Measurements from ENCODE around the gene TMEM63C.

TMEM63C gene

GRCh38 chr14:77238996-77239395 is 57.4 kb downstream of the TMEM63C start:
- Histone ChIP-seq H2BK12ac (ENCODE audit: low read length) (no peak overlapping the region), H3K4ac (ENCODE audit: low read depth, low read length) (no peak overlapping the region), H3K14ac (ENCODE audit: low read length) (no peak overlapping the region), H3K23ac (ENCODE audit: low read length) (no peak overlapping the region), H3K18ac (ENCODE audit: low read length) (no peak overlapping the region), H3K27ac (ENCODE audit: low read depth, low read length) (no peak overlapping the region), H3K4me1 (ENCODE audit: control insufficient read depth in 1 of 2, insufficient read depth in 2 of 2, low read length in 2 of 2) (no peaks in the 10 kb centered on the region), H2AK5ac (ENCODE audit: low read length) (no peak overlapping the region), H4K12ac (ENCODE audit: low read depth, low read length) (no peak overlapping the region), H2BK5ac (ENCODE audit: low read depth, low read length, poor library complexity) (no peak overlapping the region), H3K4me3 (ENCODE audit: low read depth, low read length) (no peak overlapping the region), H3K79me1 (ENCODE audit: low read length) (no peaks in the 10 kb centered on the region), H3K9ac (ENCODE audit: low read length) (no peak overlapping the region), H3K27me3 (ENCODE audit: insufficient read depth, low read length) (no peaks in the 10 kb centered on the region), H4K91ac (ENCODE audit: low read depth, low read length) (no peak overlapping the region), H3K9me3 (ENCODE audit: insufficient read depth, low read depth, low read length) (peaks cover 2% of the 10 kb centered on the region), H2AFZ (ENCODE audit: insufficient read depth, low read length, poor library complexity) (no peak overlapping the region), H3K36me3 (ENCODE audit: control insufficient read depth in 1 of 2, insufficient read depth in 2 of 2, low read length in 2 of 2) (no peaks in the 10 kb centered on the region), H3K79me2 (ENCODE audit: control insufficient read depth, insufficient read depth, low read length, poor library complexity) (no peaks in the 10 kb centered on the region), H3K4me2 (ENCODE audit: low read length) (no peak overlapping the region), H2BK120ac (ENCODE audit: insufficient read depth, low read length, poor library complexity) (no peak overlapping the region), H4K8ac (ENCODE audit: low read depth, low read length) (no peak overlapping the region)
- WGBS (ENCODE audit: extremely low coverage, insufficient coverage, insufficient read length), result no CpG with 5 or more reads among the region's 4 CpGs
- DNase-seq, result no peak

- Histone ChIP-seq H3K79me2 (ENCODE audit: control insufficient read depth, insufficient read depth, low read length, poor library complexity) (no peaks in the 10 kb centered on the region), H2AK5ac (ENCODE audit: low read length) (no peak overlapping the region), H2BK120ac (ENCODE audit: insufficient read depth, low read length, poor library complexity) (no peak overlapping the region), H4K8ac (ENCODE audit: low read depth, low read length) (no peak overlapping the region), H4K91ac (ENCODE audit: low read depth, low read length) (no peak overlapping the region), H3K79me1 (ENCODE audit: low read length) (no peaks in the 10 kb centered on the region), H3K27me3 (ENCODE audit: insufficient read depth, low read length) (no peaks in the 10 kb centered on the region), H2AFZ (ENCODE audit: insufficient read depth, low read length, poor library complexity) (no peak overlapping the region), H3K27ac (ENCODE audit: low read depth, low read length) (no peak overlapping the region), H3K4me2 (ENCODE audit: low read length) (no peak overlapping the region), H3K9ac (ENCODE audit: low read length) (no peak overlapping the region), H2BK5ac (ENCODE audit: low read depth, low read length, poor library complexity) (no peak overlapping the region), H3K9me3 (ENCODE audit: insufficient read depth, low read depth, low read length) (peaks cover 2% of the 10 kb centered on the region), H3K23ac (ENCODE audit: low read length) (no peak overlapping the region), H2BK12ac (ENCODE audit: low read length) (no peak overlapping the region), H3K14ac (ENCODE audit: low read length) (no peak overlapping the region), H3K4me3 (ENCODE audit: low read depth, low read length) (no peak overlapping the region), H4K12ac (ENCODE audit: low read depth, low read length) (no peak overlapping the region), H3K4ac (ENCODE audit: low read depth, low read length) (no peak overlapping the region), H3K4me1 (ENCODE audit: control insufficient read depth in 1 of 2, insufficient read depth in 2 of 2, low read length in 2 of 2) (no peaks in the 10 kb centered on the region), H3K36me3 (ENCODE audit: control insufficient read depth in 1 of 2, insufficient read depth in 2 of 2, low read length in 2 of 2) (no peaks in the 10 kb centered on the region), H3K18ac (ENCODE audit: low read length) (no peak overlapping the region)
- no peak for DNase-seq
- no CpG with 5 or more reads among the region's 16 CpGs for WGBS (ENCODE audit: extremely low coverage, insufficient coverage, insufficient read length)
Measured at GRCh38 chr14:77239412-77239811, 57.8 kb downstream of the TMEM63C start.

GRCh38 chr14:77240336-77240915 is 58.8 kb downstream of the TMEM63C start:
- Histone ChIP-seq H3K79me1 (ENCODE audit: low read length) (no peaks in the 10 kb centered on the region), H2AK5ac (ENCODE audit: low read length) (no peak overlapping the region), H3K9ac (ENCODE audit: low read length) (no peak overlapping the region), H2BK12ac (ENCODE audit: low read length) (no peak overlapping the region), H4K91ac (ENCODE audit: low read depth, low read length) (no peak overlapping the region), H3K79me2 (ENCODE audit: control insufficient read depth, insufficient read depth, low read length, poor library complexity) (no peaks in the 10 kb centered on the region), H2BK5ac (ENCODE audit: low read depth, low read length, poor library complexity) (no peak overlapping the region), H3K4ac (ENCODE audit: low read depth, low read length) (no peak overlapping the region), H3K4me2 (ENCODE audit: low read length) (no peak overlapping the region), H2BK120ac (ENCODE audit: insufficient read depth, low read length, poor library complexity) (no peak overlapping the region), H4K8ac (ENCODE audit: low read depth, low read length) (no peak overlapping the region), H4K12ac (ENCODE audit: low read depth, low read length) (no peak overlapping the region), H3K27ac (ENCODE audit: low read depth, low read length) (no peak overlapping the region), H3K23ac (ENCODE audit: low read length) (no peak overlapping the region), H3K4me1 (ENCODE audit: control insufficient read depth in 1 of 2, insufficient read depth in 2 of 2, low read length in 2 of 2) (no peaks in the 10 kb centered on the region), H3K36me3 (ENCODE audit: control insufficient read depth in 1 of 2, insufficient read depth in 2 of 2, low read length in 2 of 2) (no peaks in the 10 kb centered on the region), H3K18ac (ENCODE audit: low read length) (no peak overlapping the region), H3K27me3 (ENCODE audit: insufficient read depth, low read length) (no peaks in the 10 kb centered on the region), H3K9me3 (ENCODE audit: insufficient read depth, low read depth, low read length) (peaks cover 2% of the 10 kb centered on the region), H3K4me3 (ENCODE audit: low read depth, low read length) (no peak overlapping the region), H3K14ac (ENCODE audit: low read length) (no peak overlapping the region), H2AFZ (ENCODE audit: insufficient read depth, low read length, poor library complexity) (no peak overlapping the region)
- DNase-seq, result no peak
- WGBS (ENCODE audit: extremely low coverage, insufficient coverage, insufficient read length), result no CpG with 5 or more reads among the region's 15 CpGs

- no CpG with 5 or more reads among the region's 2 CpGs for WGBS (ENCODE audit: extremely low coverage, insufficient coverage, insufficient read length)
- H3K18ac ChIP-seq (ENCODE audit: low read length), result no peak overlapping the region
- no peaks in the 10 kb centered on the region for H3K36me3 ChIP-seq (ENCODE audit: control insufficient read depth in 1 of 2, insufficient read depth in 2 of 2, low read length in 2 of 2)
Measured at GRCh38 chr14:77241955-77242354, 60.4 kb downstream of the TMEM63C start.

More at GRCh38 chr14:77241955-77242354, 60.4 kb downstream of the TMEM63C start:
- Histone ChIP-seq H3K23ac (ENCODE audit: low read length) (no peak overlapping the region), H2BK5ac (ENCODE audit: low read depth, low read length, poor library complexity) (no peak overlapping the region), H3K27ac (ENCODE audit: low read depth, low read length) (no peak overlapping the region), H3K4me1 (ENCODE audit: control insufficient read depth in 1 of 2, insufficient read depth in 2 of 2, low read length in 2 of 2) (no peaks in the 10 kb centered on the region), H2BK12ac (ENCODE audit: low read length) (no peak overlapping the region), H3K4ac (ENCODE audit: low read depth, low read length) (no peak overlapping the region), H3K4me3 (ENCODE audit: low read depth, low read length) (no peak overlapping the region), H3K9me3 (ENCODE audit: insufficient read depth, low read depth, low read length) (peaks cover 2% of the 10 kb centered on the region), H4K12ac (ENCODE audit: low read depth, low read length) (no peak overlapping the region), H2AFZ (ENCODE audit: insufficient read depth, low read length, poor library complexity) (no peak overlapping the region), H4K91ac (ENCODE audit: low read depth, low read length) (no peak overlapping the region), H3K79me2 (ENCODE audit: control insufficient read depth, insufficient read depth, low read length, poor library complexity) (no peaks in the 10 kb centered on the region), H3K27me3 (ENCODE audit: insufficient read depth, low read length) (peaks cover 2% of the 10 kb centered on the region), H2AK5ac (ENCODE audit: low read length) (no peak overlapping the region), H3K4me2 (ENCODE audit: low read length) (no peak overlapping the region), H2BK120ac (ENCODE audit: insufficient read depth, low read length, poor library complexity) (no peak overlapping the region), H3K79me1 (ENCODE audit: low read length) (no peaks in the 10 kb centered on the region), H4K8ac (ENCODE audit: low read depth, low read length) (no peak overlapping the region), H3K14ac (ENCODE audit: low read length) (no peak overlapping the region), H3K9ac (ENCODE audit: low read length) (no peak overlapping the region)
- DNase-seq, result no peak

All from trophoblast cell (in vitro differentiated cells and primary cell).